MM.1S (cell line): ENCODE results near the gene AHCTF1.

Source experiments
- DNase-seq: peaks from one replicate; pipeline ENCODE4 v3.0.0-alpha.2; 2015
- H2AFZ ChIP-seq: fragments of 300-600 bp; sonication (generic); 2 replicates; pipeline ENCODE4 v1.6.0; 2016; ENCODE audit warnings: antibody characterized with exemption, low read length
- H3F3A ChIP-seq: fragments of 300-600 bp; sonication (generic); 2 replicates; pipeline ENCODE4 v1.6.1; 2016; ENCODE audit warnings: mild to moderate bottlenecking, antibody characterized with exemption, low read length, moderate library complexity, mixed read lengths; ENCODE audit not compliant: insufficient read depth
- H3K27ac ChIP-seq: fragments of 300-600 bp; sonication (generic); 2 replicates; pipeline ENCODE4 v1.5.1; 2016; ENCODE audit warnings: mild to moderate bottlenecking, low read length
- H3K27me3 ChIP-seq: fragments of 300-600 bp; sonication (generic); replicated peaks from 2 replicates; pipeline ENCODE4 v1.6.0; 2016; ENCODE audit warnings: low read length; ENCODE audit not compliant: insufficient read depth
- H3K36me3 ChIP-seq: fragments of 300-600 bp; sonication (generic); replicated peaks from 2 replicates; pipeline ENCODE4 v1.6.1; 2016; ENCODE audit warnings: mild to moderate bottlenecking, low read length, mixed read lengths; ENCODE audit not compliant: insufficient read depth
- H3K4me1 ChIP-seq: fragments of 300-600 bp; sonication (generic); 2 replicates; pipeline ENCODE4 v1.6.1; 2016; ENCODE audit warnings: low read length, mixed read lengths
- H3K4me2 ChIP-seq: fragments of 300-600 bp; sonication (generic); 2 replicates; pipeline ENCODE4 v1.6.0; 2016; ENCODE audit warnings: low read depth, low read length
- H3K4me3 ChIP-seq: fragments of 300-600 bp; sonication (generic); 2 replicates; pipeline ENCODE4 v1.5.1; 2016; ENCODE audit warnings: low read length, mixed read lengths
- H3K79me2 ChIP-seq: fragments of 300-600 bp; sonication (generic); 2 replicates; pipeline ENCODE4 v1.6.1; 2016; ENCODE audit warnings: mixed run types, low read length, mixed read lengths
- H3K9ac ChIP-seq: fragments of 300-600 bp; sonication (generic); 2 replicates; pipeline ENCODE4 v1.6.1; 2016; ENCODE audit warnings: low read length, mixed read lengths
- H3K9me2 ChIP-seq: fragments of 300-600 bp; sonication (generic); replicated peaks from 2 replicates; pipeline ENCODE4 v1.6.1; 2016; ENCODE audit warnings: mild to moderate bottlenecking, low read length, mixed read lengths; ENCODE audit not compliant: insufficient read depth
- H3K9me3 ChIP-seq: fragments of 300-600 bp; sonication (generic); replicated peaks from 2 replicates; pipeline ENCODE4 v1.6.1; 2016; ENCODE audit warnings: mild to moderate bottlenecking, low read length, mixed read lengths; ENCODE audit not compliant: insufficient read depth
- H4K20me1 ChIP-seq: fragments of 300-600 bp; sonication (generic); 2 replicates; pipeline ENCODE4 v1.6.1; 2016; ENCODE audit warnings: mild to moderate bottlenecking, low read length, moderate library complexity, mixed read lengths; ENCODE audit not compliant: insufficient read depth
- CTCF ChIP-seq: fragments of 300-600 bp; sonication (generic); IDR thresholded peaks from 2 replicates; pipeline ENCODE4 v1.5.1; 2016; ENCODE audit warnings: antibody characterized with exemption, low read length, mixed read lengths
- EZH2 ChIP-seq: fragments of 300-600 bp; sonication (generic); optimal IDR thresholded peaks from 2 replicates; pipeline ENCODE3; 2017; ENCODE audit warnings: low read depth, mild to moderate bottlenecking, antibody characterized with exemption, low read length, mixed read lengths
- EZH2phosphoT487 ChIP-seq: fragments of 300-600 bp; sonication (generic); IDR thresholded peaks from 2 replicates; pipeline ENCODE4 v1.6.1; 2018; ENCODE audit warnings: antibody characterized with exemption, low read length

Gene AHCTF1

DNA sequence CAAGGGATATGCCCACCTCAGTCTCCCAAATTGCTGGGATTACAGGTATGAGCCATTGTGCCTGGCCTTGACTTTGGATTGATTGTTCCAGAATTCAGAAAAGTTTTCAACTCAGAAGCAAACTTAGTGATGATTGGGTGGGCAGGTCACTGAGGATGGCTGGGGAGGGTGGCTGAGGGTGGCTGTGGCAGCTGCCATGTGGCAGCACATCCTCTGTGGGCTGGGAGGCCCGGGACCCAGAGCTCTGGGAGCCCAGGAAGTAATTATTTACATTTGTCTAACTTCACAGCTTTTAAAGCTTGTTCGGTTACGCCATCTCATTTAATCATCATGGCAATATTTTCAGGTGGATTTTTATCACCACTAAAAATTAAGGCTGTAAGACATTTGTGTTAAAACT lies 131.4 kb downstream of the AHCTF1 start:
- Histone ChIP-seq H3K27me3 (no peaks in the 10 kb centered on the region), H3K4me3 (no peak overlapping the region), H3K36me3 (no peaks in the 10 kb centered on the region), H3K4me1 (no peaks in the 10 kb centered on the region), H3F3A (no peaks in the 10 kb centered on the region), H3K27ac (no peak overlapping the region), H3K9me3 (no peaks in the 10 kb centered on the region), H3K79me2 (no peaks in the 10 kb centered on the region), H4K20me1 (no peaks in the 10 kb centered on the region), H3K4me2 (no peak overlapping the region), H2AFZ (no peak overlapping the region), H3K9ac (no peak overlapping the region), H3K9me2 (no peaks in the 10 kb centered on the region)
- DNase-seq = no peak
- TF ChIP-seq CTCF (no peak), EZH2phosphoT487 (no peak), EZH2 (no peak)

- no peaks in the 10 kb centered on the region for H3K9me3 ChIP-seq
- H3K79me2 ChIP-seq = no peaks in the 10 kb centered on the region
- H3K9ac ChIP-seq = no peak overlapping the region
- H3K27me3 ChIP-seq = no peaks in the 10 kb centered on the region
- H3K4me2 ChIP-seq = no peak overlapping the region
- no peaks in the 10 kb centered on the region for H4K20me1 ChIP-seq
- DNase-seq = no peak
- H3F3A ChIP-seq = no peaks in the 10 kb centered on the region
- H3K4me3 ChIP-seq = no peak overlapping the region
- H3K4me1 ChIP-seq = no peaks in the 10 kb centered on the region
- no peak overlapping the region for H2AFZ ChIP-seq
- H3K27ac ChIP-seq = no peak overlapping the region
- H3K36me3 ChIP-seq = no peaks in the 10 kb centered on the region
- H3K9me2 ChIP-seq = no peaks in the 10 kb centered on the region
- no peak for TF ChIP-seq CTCF
Measured at GRCh38 chr1:246798606-246799496, 132.9 kb downstream of the AHCTF1 start.

GRCh38 chr1:246798107-246798506 lies 133.6 kb downstream of the AHCTF1 start:
- Histone ChIP-seq H3F3A (no peaks in the 10 kb centered on the region), H3K4me3 (no peak overlapping the region), H3K79me2 (no peaks in the 10 kb centered on the region), H4K20me1 (no peaks in the 10 kb centered on the region), H3K9me3 (no peaks in the 10 kb centered on the region), H3K27ac (no peak overlapping the region), H2AFZ (no peak overlapping the region), H3K27me3 (no peaks in the 10 kb centered on the region), H3K36me3 (no peaks in the 10 kb centered on the region), H3K4me1 (no peaks in the 10 kb centered on the region), H3K4me2 (no peak overlapping the region), H3K9ac (no peak overlapping the region), H3K9me2 (no peaks in the 10 kb centered on the region)
- no peak for DNase-seq
- TF ChIP-seq CTCF = no peak
- TF ChIP-seq EZH2phosphoT487 = no peak
- TF ChIP-seq EZH2 = no peak
